H1 (cell line): ENCODE data around the gene NKAIN2. TPM values are rescaled to one million over a fixed set of nuclear protein-coding genes. Genes with fewer than 3 reads are reported as not detected.

Experiments
- CTCF ChIA-PET: fragments of 300-600 bp; sonication (Branson Sonifier 250); formaldehyde crosslinking; loops from one replicate; lab custom pipeline; 2021; ENCODE audit not compliant: partially characterized antibody; lab: Charles Lee
- POLR2A ChIA-PET: fragments of 300-600 bp; sonication (Branson Sonifier 250); formaldehyde crosslinking; loops from one replicate; lab custom pipeline; 2021; ENCODE audit warnings: inconsistent platforms; ENCODE audit not compliant: partially characterized antibody; lab: Charles Lee
- DNase-seq, 2 experiments: peaks; one replicate each; pipeline versions ENCODE4 v3.0.0 to v3.0.0-alpha.2; 2010 to 2022; ENCODE audit warnings: low spot score in 2 of 2, low read depth in 1 of 2, mixed read lengths in 1 of 2
- FAIRE-seq: peaks from 2 replicates; lab custom pipeline; 2011; peaks lifted over from hg19 to GRCh38; lab: Jason Lieb, UNC
- H2AFZ ChIP-seq: 2 replicates; pipeline ENCODE4 v1.8.1; 2012; ENCODE audit warnings: low read length, inconsistent platforms
- H2AK5ac ChIP-seq: 2 replicates; pipeline ENCODE4 v1.6.1; 2013; ENCODE audit warnings: low read depth, low read length
- H2BK120ac ChIP-seq: replicated peaks from 2 replicates; pipeline ENCODE3; 2013; ENCODE audit warnings: low read depth, low read length, inconsistent platforms
- H2BK12ac ChIP-seq: 2 replicates; pipeline ENCODE4 v1.6.1; 2013; ENCODE audit warnings: low read depth, low read length
- H2BK15ac ChIP-seq: 2 replicates; pipeline ENCODE4 v1.6.1; 2013; ENCODE audit warnings: low read length
- H2BK20ac ChIP-seq: 2 replicates; pipeline ENCODE4 v1.6.1; 2013; ENCODE audit warnings: low read length
- H2BK5ac ChIP-seq: 2 replicates; pipeline ENCODE4 v1.6.1; 2013; ENCODE audit warnings: low read depth, low read length
- H3K14ac ChIP-seq: 2 replicates; pipeline ENCODE4 v1.6.1; 2013; ENCODE audit warnings: inconsistent platforms; ENCODE audit not compliant: insufficient read length
- H3K18ac ChIP-seq: 2 replicates; pipeline ENCODE4 v1.6.1; 2013; ENCODE audit warnings: low read length; ENCODE audit errors: extremely low read depth
- H3K23ac ChIP-seq: 2 replicates; pipeline ENCODE4 v1.6.1; 2013; ENCODE audit warnings: inconsistent platforms; ENCODE audit not compliant: insufficient read length
- H3K23me2 ChIP-seq: 2 replicates; pipeline ENCODE4 v1.6.1; 2013; ENCODE audit warnings: low read depth, low read length
- H3K27ac ChIP-seq: 2 replicates; pipeline ENCODE4 v1.6.1; 2011; ENCODE audit warnings: low read depth, low read length, inconsistent platforms
- H3K27me3 ChIP-seq, 4 experiments: replicated peaks in 1 of 4; 1 replicate in 1 of 4; 2 replicates in 3 of 4; pipeline versions ENCODE4 v1.6.1 to v1.8.1; 2011 to 2013; ENCODE audit warnings: low read length in 3 of 4, mild to moderate bottlenecking in 3 of 4, inconsistent platforms in 2 of 4, mixed read lengths in 2 of 4, moderate library complexity in 1 of 4; ENCODE audit not compliant: control insufficient read depth in 3 of 4, insufficient read depth in 3 of 4; ENCODE audit errors: extremely low read depth in 1 of 4
- H3K36me3 ChIP-seq, 4 experiments: 2 replicates each; pipeline versions ENCODE4 v1.6.1 to v1.8.1; 2011 to 2013; ENCODE audit warnings: mild to moderate bottlenecking in 4 of 4, low read length in 3 of 4, moderate library complexity in 2 of 4, control low read depth in 1 of 4, inconsistent platforms in 1 of 4; ENCODE audit not compliant: insufficient read depth in 4 of 4, control insufficient read depth in 2 of 4
- H3K4ac ChIP-seq: replicated peaks from 2 replicates; pipeline ENCODE3; 2013; ENCODE audit warnings: low read length, low read depth, mixed read lengths, inconsistent platforms; ENCODE audit not compliant: insufficient read length
- H3K4me1 ChIP-seq, 4 experiments: replicated peaks in 1 of 4; 1 replicate in 1 of 4; 2 replicates in 3 of 4; pipeline versions ENCODE4 v1.6.1 to v1.8.1; 2011 to 2013; ENCODE audit warnings: low read length in 3 of 4, inconsistent platforms in 2 of 4, mixed read lengths in 1 of 4; ENCODE audit not compliant: insufficient read depth in 4 of 4, control insufficient read depth in 3 of 4
- H3K4me2 ChIP-seq, 2 experiments: 2 replicates each; pipeline versions ENCODE4 v1.6.1 to v1.8.1; 2011 to 2013; ENCODE audit warnings: low read depth in 2 of 2, low read length in 2 of 2, control low read depth in 1 of 2, inconsistent platforms in 1 of 2, mild to moderate bottlenecking in 1 of 2; ENCODE audit not compliant: insufficient read depth in 1 of 2
- H3K4me3 ChIP-seq, 4 experiments: fragments of 200-600, 300-600 bp in 1 of 4; sonication (generic), shearing (Covaris generic), sonication (Bioruptor Twin) in 1 of 4; 2 replicates each; pipeline versions ENCODE4 v1.5.1 to v1.8.1; 2011 to 2016; ENCODE audit warnings: low read length in 4 of 4, low read depth in 3 of 4, control low read depth in 2 of 4, inconsistent platforms in 2 of 4, mild to moderate bottlenecking in 2 of 4, mixed read lengths in 1 of 4, moderate library complexity in 1 of 4; ENCODE audit not compliant: insufficient read depth in 2 of 4; ENCODE audit errors: extremely low read depth in 1 of 4
- H3K56ac ChIP-seq: replicated peaks from 2 replicates; pipeline ENCODE3; 2013; ENCODE audit warnings: low read depth, mild to moderate bottlenecking, mixed read lengths, low read length, inconsistent platforms; ENCODE audit not compliant: insufficient read length
- H3K79me1 ChIP-seq: 2 replicates; pipeline ENCODE4 v1.6.1; 2013; ENCODE audit warnings: low read depth, low read length, control low read depth
- H3K79me2 ChIP-seq, 2 experiments: 2 replicates each; pipeline versions ENCODE4 v1.6.1 to v1.8.1; 2012 to 2013; ENCODE audit warnings: low read length in 2 of 2, mild to moderate bottlenecking in 2 of 2, inconsistent platforms in 1 of 2; ENCODE audit not compliant: insufficient read depth in 2 of 2, control insufficient read depth in 1 of 2
- H3K9ac ChIP-seq, 4 experiments: replicated peaks in 1 of 4; 1 replicate in 1 of 4; 2 replicates in 3 of 4; pipeline versions ENCODE4 v1.6.1 to v1.8.1; 2011 to 2013; ENCODE audit warnings: low read depth in 3 of 4, low read length in 3 of 4, control low read depth in 2 of 4, mild to moderate bottlenecking in 2 of 4, moderate library complexity in 2 of 4, inconsistent platforms in 1 of 4; ENCODE audit errors: extremely low read depth in 1 of 4
- H3K9me3 ChIP-seq, 2 experiments: 2 replicates each; pipeline versions ENCODE4 v1.6.1 to v1.8.1; 2012 to 2013; ENCODE audit warnings: mild to moderate bottlenecking in 2 of 2, moderate library complexity in 2 of 2, control low read depth in 1 of 2, inconsistent platforms in 1 of 2, low read depth in 1 of 2, low read length in 1 of 2, mixed read lengths in 1 of 2; ENCODE audit not compliant: insufficient read depth in 2 of 2
- H4K20me1 ChIP-seq, 2 experiments: replicated peaks in 1 of 2; 2 replicates each; pipeline versions ENCODE3 to v1.8.1; 2011 to 2013; ENCODE audit warnings: inconsistent platforms in 2 of 2, low read length in 2 of 2, mild to moderate bottlenecking in 1 of 2; ENCODE audit not compliant: insufficient read depth in 2 of 2, control insufficient read depth in 1 of 2
- H4K5ac ChIP-seq: 2 replicates; pipeline ENCODE4 v1.6.1; 2013; ENCODE audit warnings: low read length, low read depth, mixed read lengths, inconsistent platforms; ENCODE audit not compliant: insufficient read length
- H4K8ac ChIP-seq: 2 replicates; pipeline ENCODE4 v1.8.0; 2013; ENCODE audit warnings: mild to moderate bottlenecking, moderate library complexity, low read length, inconsistent platforms; ENCODE audit not compliant: insufficient read depth; ENCODE audit errors: extremely low read depth
- H4K91ac ChIP-seq: replicated peaks from 2 replicates; pipeline ENCODE3; 2013; ENCODE audit warnings: low read length, mixed read lengths, inconsistent platforms; ENCODE audit not compliant: insufficient read length
- MAX ChIP-seq: IDR thresholded peaks from 2 replicates; pipeline ENCODE4 v1.6.1; 2012; ENCODE audit warnings: inconsistent platforms
- RBBP5 ChIP-seq: IDR thresholded peaks from 2 replicates; pipeline ENCODE4 v1.7.1; 2012; ENCODE audit warnings: low read depth, mild to moderate bottlenecking, inconsistent platforms, low read length, moderate library complexity, borderline replicate concordance
- SIRT6 ChIP-seq: IDR thresholded peaks from one replicate; pipeline ENCODE4 v1.7.1; 2012; ENCODE audit warnings: low read length, inconsistent platforms
- SIX5 ChIP-seq: IDR thresholded peaks from 2 replicates; pipeline ENCODE4 v1.6.1; 2011; ENCODE audit warnings: mild to moderate bottlenecking, low read depth, low read length
- SUZ12 ChIP-seq: fragments of 200-600 bp; sonication (generic); IDR thresholded peaks from 2 replicates; pipeline ENCODE4 v1.6.1; 2012; ENCODE audit warnings: mild to moderate bottlenecking, inconsistent platforms, low read length, moderate library complexity, mixed read lengths
- USF2 ChIP-seq: IDR thresholded peaks from 2 replicates; pipeline ENCODE4 v1.6.1; 2011; ENCODE audit warnings: low read length, improper control_type of control experiment
- WGBS, 2 experiments: shearing (Covaris generic) in 1 of 2; methylation state at CpG; one replicate each; pipeline versions ENCODE4 v1.1.6 to v1.1.7; 2013 to 2015; ENCODE audit warnings: low lambda C conversion rate in 2 of 2, mixed read lengths in 2 of 2, inconsistent platforms in 1 of 2, low coverage in 1 of 2, missing lambda C conversion rate in 1 of 2; ENCODE audit not compliant: insufficient replicate concordance in 2 of 2, insufficient coverage in 1 of 2, insufficient read length in 1 of 2; ENCODE audit errors: extremely low coverage in 1 of 2, missing lambda C conversion rate in 1 of 2; 5-methylcytosine and 5-hydroxymethylcytosine counted together
- polyA plus RNA-seq, 7 experiments: library from polyadenylated mRNA; depleted of rRNA in 3 of 7; stranded (reverse) in 5 of 7; unstranded in 2 of 7; fragments of >200 nt in 5 of 7; fragments of 200-250 nt in 2 of 7; gene quantifications; 1 replicate in 5 of 7; 2 replicates in 1 of 7; 4 replicates in 1 of 7; pipeline versions ENCODE4 v1.2.1 to v1.2.3, GENCODE V29; 2011 to 2013; ENCODE audit warnings: missing spikeins in 2 of 7, mixed read lengths in 2 of 7
- total RNA-seq: library from RNA; stranded (reverse); fragmentation: NEBNext Ultra II Directional; extraction: Animal tissue kit (Norgen Biotek cat#: 25700); gene quantifications from 2 replicates; pipeline ENCODE4 v1.2.1, GENCODE V29; 2021
- TF ChIP-seq, protein P1 (sequence below): IDR thresholded peaks from 2 replicates; pipeline ENCODE4 v1.6.1; 2012; ENCODE audit warnings: inconsistent platforms

Gene NKAIN2
- total and polyA plus RNA-seq, 2 of the 8 experiments (the other 6 are each of a cell fraction or from before 2014, with no cell fraction given) = 0.20 to 0.34 TPM

DNA sequence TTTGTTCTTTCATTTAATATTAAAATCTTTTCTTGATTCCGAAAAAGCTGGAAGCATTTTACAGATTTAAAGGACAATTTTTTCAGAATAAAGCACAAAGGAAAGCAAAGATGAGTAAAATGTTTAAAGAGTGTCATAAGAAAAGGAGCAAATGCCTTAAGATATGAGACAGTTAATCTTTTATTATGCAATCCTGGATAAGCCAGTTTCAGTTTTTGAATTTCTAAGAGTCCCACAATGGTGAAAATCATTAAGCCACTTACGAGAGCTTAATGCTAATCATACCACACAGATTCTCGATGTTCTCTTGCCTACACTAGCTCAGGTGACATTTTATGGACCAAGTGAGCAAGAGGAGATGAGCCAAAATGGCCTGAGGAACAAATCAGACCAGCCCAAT is 1054.9 kb downstream of the NKAIN2 start:
- Histone ChIP-seq H2BK20ac (no peak overlapping the region), H2AK5ac (no peak overlapping the region), H3K9ac (no peak overlapping the region; a peak in 1 of 7 replicates), H3K79me1 (no peaks in the 10 kb centered on the region), H3K4me1 (peaks cover 0 to 2% (median 0%) of the 10 kb centered on the region in 4 experiments; a peak in 1 of 7 replicates), H4K20me1 (no peaks in the 10 kb centered on the region), H2AFZ (peak overlapping the region; percentile 84), H4K5ac (no peak overlapping the region), H2BK15ac (no peak overlapping the region), H4K91ac (no peak overlapping the region), H3K27me3 (no peaks in the 10 kb centered on the region), H2BK5ac (no peak overlapping the region), H4K8ac (no peak overlapping the region), H3K79me2 (no peaks in the 10 kb centered on the region), H3K4me3 (no peak overlapping the region), H2BK120ac (no peak overlapping the region), H3K4ac (no peak overlapping the region), H3K36me3 (no peaks in the 10 kb centered on the region), H3K14ac (no peak overlapping the region), H3K27ac (no peak overlapping the region), H3K56ac (no peak overlapping the region), H2BK12ac (no peak overlapping the region), H3K4me2 (no peak overlapping the region), H3K23ac (no peak overlapping the region), H3K18ac (no peak overlapping the region), H3K9me3 (no peaks in the 10 kb centered on the region), H3K23me2 (no peaks in the 10 kb centered on the region)
- WGBS, 2 experiments = 81% methylated on average over 3 of the region's 3 CpGs; no CpG with 5 or more reads in 1 of the 2 experiments
- DNase-seq (no peak), FAIRE-seq (no peak)
- ChIA-PET CTCF (interaction anchor here (1.0 to 1.6 kb wide), 3 partner anchors 9 to 254 kb away, joined by 3 to 4 read pairs (median 3); no protein-coding TSS in a partner anchor), POLR2A (no interaction called here)
- no peak for TF ChIP-seq SIX5
- TF ChIP-seq SIRT6 = no peak
- no peak for TF ChIP-seq USF2
- TF ChIP-seq SUZ12 = no peak
- TF ChIP-seq RBBP5 = no peak
- TF ChIP-seq MAX = no peak
- TF ChIP-seq, protein P1, sequence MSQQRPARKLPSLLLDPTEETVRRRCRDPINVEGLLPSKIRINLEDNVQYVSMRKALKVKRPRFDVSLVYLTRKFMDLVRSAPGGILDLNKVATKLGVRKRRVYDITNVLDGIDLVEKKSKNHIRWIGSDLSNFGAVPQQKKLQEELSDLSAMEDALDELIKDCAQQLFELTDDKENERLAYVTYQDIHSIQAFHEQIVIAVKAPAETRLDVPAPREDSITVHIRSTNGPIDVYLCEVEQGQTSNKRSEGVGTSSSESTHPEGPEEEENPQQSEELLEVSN = no peak
